ENCODE results near the gene SENP6.

DNA sequence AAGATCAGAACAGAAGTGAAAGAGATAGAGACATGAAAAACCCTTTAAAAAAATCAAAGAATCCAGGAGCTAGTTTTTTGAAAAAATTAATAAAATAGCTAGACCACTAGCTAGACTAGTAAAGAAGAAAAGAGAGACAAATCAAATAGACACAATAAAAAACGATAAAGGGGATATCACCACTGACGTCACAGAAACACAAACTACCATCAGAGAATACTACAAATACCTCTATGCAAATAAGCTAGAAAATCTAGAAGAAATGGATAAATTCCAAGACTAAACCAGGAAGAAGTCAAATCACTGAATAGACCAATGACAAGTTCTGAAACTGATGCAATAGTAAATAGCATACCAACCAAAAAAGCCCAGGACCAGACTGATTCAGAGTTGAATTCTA lies 29.6 kb upstream of the SENP6 start:
- TF ChIP-seq, protein P1, sequence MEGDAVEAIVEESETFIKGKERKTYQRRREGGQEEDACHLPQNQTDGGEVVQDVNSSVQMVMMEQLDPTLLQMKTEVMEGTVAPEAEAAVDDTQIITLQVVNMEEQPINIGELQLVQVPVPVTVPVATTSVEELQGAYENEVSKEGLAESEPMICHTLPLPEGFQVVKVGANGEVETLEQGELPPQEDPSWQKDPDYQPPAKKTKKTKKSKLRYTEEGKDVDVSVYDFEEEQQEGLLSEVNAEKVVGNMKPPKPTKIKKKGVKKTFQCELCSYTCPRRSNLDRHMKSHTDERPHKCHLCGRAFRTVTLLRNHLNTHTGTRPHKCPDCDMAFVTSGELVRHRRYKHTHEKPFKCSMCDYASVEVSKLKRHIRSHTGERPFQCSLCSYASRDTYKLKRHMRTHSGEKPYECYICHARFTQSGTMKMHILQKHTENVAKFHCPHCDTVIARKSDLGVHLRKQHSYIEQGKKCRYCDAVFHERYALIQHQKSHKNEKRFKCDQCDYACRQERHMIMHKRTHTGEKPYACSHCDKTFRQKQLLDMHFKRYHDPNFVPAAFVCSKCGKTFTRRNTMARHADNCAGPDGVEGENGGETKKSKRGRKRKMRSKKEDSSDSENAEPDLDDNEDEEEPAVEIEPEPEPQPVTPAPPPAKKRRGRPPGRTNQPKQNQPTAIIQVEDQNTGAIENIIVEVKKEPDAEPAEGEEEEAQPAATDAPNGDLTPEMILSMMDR (IDR thresholded peaks at IDR 0.05; ENCODE audit: poor library complexity): no peak
- TF ChIP-seq EZH2 (IDR thresholded peaks at IDR 0.05; ENCODE audit: borderline replicate concordance): no peak

All from hepatocyte (in vitro differentiated cells).